Measurements from ENCODE around the gene CRELD1. TPM values are rescaled to one million over a fixed set of nuclear protein-coding genes. Genes with fewer than 3 reads are reported as not detected.
A peak's percentile ranks its signal among the peaks of the same experiment; 100 is the strongest.

CRELD1 gene
- total and polyA plus RNA-seq, 2 of the 13 experiments (the other 11 are each of a cell fraction or from before 2014, with no cell fraction given): 27.1 to 61.9 TPM

DNA sequence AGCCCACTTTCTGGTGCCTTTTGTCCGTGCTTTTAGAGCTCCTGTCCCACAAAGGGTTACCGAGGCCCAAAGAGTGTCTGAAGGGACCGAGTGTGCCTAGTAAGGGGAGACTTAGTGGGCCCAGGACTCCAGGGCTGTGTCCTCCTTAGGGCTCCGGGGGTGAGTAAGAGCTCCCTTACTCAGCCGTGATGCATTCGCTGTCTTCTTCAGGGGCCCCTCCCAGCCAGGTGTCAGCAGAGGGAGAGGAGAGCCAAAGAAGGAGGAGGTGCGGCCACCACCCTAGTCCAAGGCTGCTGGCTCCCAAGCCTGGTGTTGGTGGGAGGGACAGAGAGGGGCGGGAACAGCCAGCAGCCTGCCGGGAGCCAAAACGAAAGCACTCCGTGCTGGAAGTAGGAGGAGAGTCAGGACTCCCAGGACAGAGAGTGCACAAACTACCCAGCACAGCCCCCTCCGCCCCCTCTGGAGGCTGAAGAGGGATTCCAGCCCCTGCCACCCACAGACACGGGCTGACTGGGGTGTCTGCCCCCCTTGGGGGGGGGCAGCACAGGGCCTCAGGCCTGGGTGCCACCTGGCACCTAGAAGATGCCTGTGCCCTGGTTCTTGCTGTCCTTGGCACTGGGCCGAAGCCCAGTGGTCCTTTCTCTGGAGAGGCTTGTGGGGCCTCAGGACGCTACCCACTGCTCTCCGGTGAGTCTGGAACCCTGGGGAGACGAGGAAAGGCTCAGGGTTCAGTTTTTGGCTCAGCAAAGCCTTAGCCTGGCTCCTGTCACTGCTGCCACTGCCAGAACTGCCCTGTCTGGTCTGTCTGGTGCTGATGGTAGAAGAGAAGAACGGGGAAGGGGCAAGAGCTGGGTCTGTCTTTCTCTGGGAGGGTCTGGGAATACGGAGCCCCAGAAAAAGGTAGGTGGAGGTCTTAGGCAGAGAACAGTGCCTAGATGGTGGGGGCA lies 16.6 kb upstream of the CRELD1 start, which contains the start of gene IL17RC (continued):
- TF ChIP-seq UBTF (CRISPR knock-in tag; IDR thresholded peaks at IDR 0.05): peak; percentile 49; the same call in 1 of the 2 replicates
- TF ChIP-seq TBP (CRISPR knock-in tag; IDR thresholded peaks at IDR 0.05): no peak
- peak; percentile 35 for TF ChIP-seq RBM39 (IDR thresholded peaks at IDR 0.05; ENCODE audit: low read depth, low read length, poor library complexity, severe bottlenecking)
- peak; percentile 63; the same call in 1 of the 2 replicates for TF ChIP-seq ZNF430 (CRISPR knock-in tag; IDR thresholded peaks at IDR 0.05)
- TF ChIP-seq XRCC5 (optimal IDR thresholded peaks at IDR 0.05; ENCODE audit: low read length): peak; percentile 73
- TF ChIP-seq ZNF704 (CRISPR knock-in tag; IDR thresholded peaks at IDR 0.05; ENCODE audit: borderline replicate concordance): no peak
- peak; percentile 87 for TF ChIP-seq ZNF264 (CRISPR knock-in tag; IDR thresholded peaks at IDR 0.05)
- 0 out of 2 replicates have a peak, but pooled peaks have one; percentile 30 for TF ChIP-seq ZNF567 (CRISPR knock-in tag; IDR thresholded peaks at IDR 0.05; ENCODE audit: borderline replicate concordance)
